HCT116 (cell line): ENCODE results near the gene CYTH2. TPM values are rescaled to one million over a fixed set of nuclear protein-coding genes. Genes with fewer than 3 reads are reported as not detected.

Experiments used
- ATAC-seq: fragments of 200-7000 bp; cut with Tn5 transposase; 2 replicates; pipeline ENCODE4 v1.9.1; 2020; ENCODE audit warnings: mild to moderate bottlenecking, moderate library complexity
- BruUV-seq: library from RNA; stranded (reverse); fragments of 400-500 nt; replicated peaks from 2 replicates; lab custom pipeline; 2021; lab: Mats Ljungman, UMichigan
- CTCF ChIA-PET: fragments of 300-600 bp; sonication (Branson Sonifier 250); formaldehyde crosslinking; loops from one replicate; lab custom pipeline; 2021; ENCODE audit warnings: antibody characterized with exemption; lab: Charles Lee
- POLR2A ChIA-PET: fragments of 300-600, 350-600 bp; sonication (Branson Sonifier 250); formaldehyde crosslinking; loops from one replicate; lab custom pipeline; 2021; ENCODE audit warnings: antibody characterized with exemption; lab: Charles Lee
- RAD21 ChIA-PET, 2 experiments: fragments of 300-600 bp; sonication (Branson Sonifier 250); formaldehyde crosslinking; loops; one replicate each; lab custom pipeline; 2023; ENCODE audit warnings: low total read pairs in 2 of 2; ENCODE audit not compliant: uncharacterized antibody in 2 of 2, unreplicated experiment in 2 of 2, low non-redundant PET in 1 of 2; lab: Charles Lee
- DNase-seq: peaks from one replicate; pipeline ENCODE4 v3.0.0-alpha.2; 2010; ENCODE audit warnings: low read depth, low spot score
- H2AFZ ChIP-seq: fragments of 200-600 bp; shearing (Covaris generic), sonication (generic); 2 replicates; pipeline ENCODE4 v1.6.1; 2017; ENCODE audit warnings: low read depth, mixed run types, mixed read lengths, antibody characterized with exemption, low read length; ENCODE audit not compliant: poor library complexity, severe bottlenecking
- H3K27ac ChIP-seq: 2 replicates; pipeline ENCODE4 v1.5.1; 2012; ENCODE audit warnings: low read depth, low read length
- H3K27me3 ChIP-seq: fragments of 200-600 bp; sonication (generic); 2 replicates; pipeline ENCODE4 v1.6.1; 2016; ENCODE audit warnings: mixed run types, low read length, mixed read lengths; ENCODE audit not compliant: insufficient read depth
- H3K36me3 ChIP-seq, 2 experiments: fragments of 200-500 bp in 1 of 2; fragments of 200-600 bp in 1 of 2; sonication (Bioruptor generic) in 1 of 2; sonication (generic) in 1 of 2; 2 replicates each; pipeline versions ENCODE4 v1.5.1 to v1.6.1; 2014 to 2016; ENCODE audit warnings: low read length in 2 of 2, inconsistent platforms in 1 of 2, mixed read lengths in 1 of 2, mixed run types in 1 of 2; ENCODE audit not compliant: insufficient read depth in 2 of 2, control insufficient read depth in 1 of 2
- H3K4me1 ChIP-seq, 2 experiments: fragments of 200-600 bp in 1 of 2; sonication (generic) in 1 of 2; 2 replicates each; pipeline versions ENCODE4 v1.5.1 to v1.6.1; 2012 to 2017; ENCODE audit warnings: low read length in 2 of 2, inconsistent platforms in 1 of 2, mild to moderate bottlenecking in 1 of 2, mixed read lengths in 1 of 2, mixed run types in 1 of 2, moderate library complexity in 1 of 2; ENCODE audit not compliant: insufficient read depth in 2 of 2, control insufficient read depth in 1 of 2
- H3K4me2 ChIP-seq: fragments of 200-600 bp; sonication (generic); 2 replicates; pipeline ENCODE4 v1.6.1; 2017; ENCODE audit warnings: mixed run types, low read length, mixed read lengths
- H3K4me3 ChIP-seq, 2 experiments: fragments of 200-600 bp in 1 of 2; sonication (generic) in 1 of 2; replicated peaks in 1 of 2; 2 replicates each; pipeline ENCODE4 v1.5.1; 2011 to 2016; ENCODE audit warnings: low read length in 2 of 2, control low read depth in 1 of 2, low read depth in 1 of 2, mild to moderate bottlenecking in 1 of 2, mixed read lengths in 1 of 2, mixed run types in 1 of 2
- H3K79me2 ChIP-seq: fragments of 200-600 bp; sonication (generic); 2 replicates; pipeline ENCODE4 v1.6.1; 2017; ENCODE audit warnings: mild to moderate bottlenecking, mixed run types, low read length, moderate library complexity, mixed read lengths; ENCODE audit not compliant: insufficient read depth
- H3K9ac ChIP-seq: fragments of 200-600 bp; sonication (generic); 2 replicates; pipeline ENCODE4 v1.6.1; 2016; ENCODE audit warnings: low read length, mixed read lengths
- H3K9me2 ChIP-seq: fragments of 200-600 bp; sonication (generic), shearing (Covaris generic); 2 replicates; pipeline ENCODE4 v1.6.1; 2017; ENCODE audit warnings: mixed run types, mild to moderate bottlenecking, moderate library complexity; ENCODE audit not compliant: insufficient read depth
- H3K9me3 ChIP-seq, 2 experiments: fragments of 200-500 bp in 1 of 2; fragments of 200-600 bp in 1 of 2; sonication (Bioruptor generic) in 1 of 2; sonication (generic) in 1 of 2; 2 replicates each; pipeline ENCODE4 v1.6.1; 2014 to 2017; ENCODE audit warnings: low read length in 2 of 2, mixed read lengths in 2 of 2, inconsistent platforms in 1 of 2, low read depth in 1 of 2, mild to moderate bottlenecking in 1 of 2, mixed run types in 1 of 2, moderate library complexity in 1 of 2; ENCODE audit not compliant: control insufficient read depth in 1 of 2, insufficient read depth in 1 of 2
- H4K20me1 ChIP-seq: fragments of 200-600 bp; sonication (generic), shearing (Covaris generic); 2 replicates; pipeline ENCODE4 v1.6.1; 2017; ENCODE audit warnings: mixed run types, mild to moderate bottlenecking, moderate library complexity; ENCODE audit not compliant: insufficient read depth
- CEBPB ChIP-seq: IDR thresholded peaks from 2 replicates; pipeline ENCODE4 v1.6.1; 2012; ENCODE audit warnings: low read depth
- JUND ChIP-seq: IDR thresholded peaks from 2 replicates; pipeline ENCODE4 v1.6.1; 2012
- RAD21 ChIP-seq: IDR thresholded peaks from 2 replicates; pipeline ENCODE4 v1.6.1; 2012; ENCODE audit warnings: low read depth, mild to moderate bottlenecking
- YY1 ChIP-seq: IDR thresholded peaks from 2 replicates; pipeline ENCODE4 v1.6.1; 2011; ENCODE audit warnings: low read length, low read depth, moderate library complexity, mild to moderate bottlenecking; ENCODE audit not compliant: insufficient replicate concordance; ENCODE audit errors: extremely low read depth
- ZBTB33 ChIP-seq: IDR thresholded peaks from 2 replicates; pipeline ENCODE4 v1.6.1; 2011; ENCODE audit warnings: mild to moderate bottlenecking, low read length, moderate library complexity; ENCODE audit not compliant: insufficient replicate concordance; ENCODE audit errors: extremely low read depth
- intact Hi-C: fragments of 100-400 bp; cut with micrococcal nuclease; formaldehyde crosslinking; loops from 2 replicates; pipeline ENCODE4 v1.10.0; 2022
- total RNA-seq: library from RNA; stranded (reverse); gene quantifications from one replicate; pipeline ENCODE4 v1.2.1, GENCODE V29; 2021; ENCODE audit not compliant: unreplicated experiment

The CYTH2 gene
- total RNA-seq, 1 experiment from 2014 or later: 75.3 TPM

- TF ChIP-seq ZBTB33: no peak
- TF ChIP-seq RAD21: no peak
- TF ChIP-seq CEBPB: no peak
These were observed 11.7 kb downstream of the CYTH2 start (continued) for GRCh38 chr19:48480558-48481500.

GRCh38 chr19:48481846-48482639 lies 12.9 kb downstream of the CYTH2 start:
- H3K4me2 ChIP-seq: no peak overlapping the region
- ATAC-seq (no peak), DNase-seq (no peak)
- peaks cover 12 to 40% of the 10 kb centered on the region in 2 experiments for H3K4me1 ChIP-seq
- H3K27ac ChIP-seq: no peak overlapping the region; the same call in 1 of the 2 replicates
- no peaks in the 10 kb centered on the region for H3K9me3 ChIP-seq
- no peaks in the 10 kb centered on the region for H3K79me2 ChIP-seq
- BruUV-seq: TSS peak; percentile 25
- ChIA-PET CTCF (no interaction called here), RAD21 (no interaction called here), POLR2A (no interaction called here)
- H3K9ac ChIP-seq: no peak overlapping the region
- no peaks in the 10 kb centered on the region for H3K27me3 ChIP-seq
- intact Hi-C loops: no loop called here
- H3K4me3 ChIP-seq: no peak overlapping the region
- H4K20me1 ChIP-seq: no peaks in the 10 kb centered on the region
- peaks cover 2 to 19% of the 10 kb centered on the region in 2 experiments; a peak in 1 of 4 replicates for H3K36me3 ChIP-seq
- TF ChIP-seq YY1 (no peak), JUND (0 out of 2 replicates have a peak, but pooled peaks have one; percentile 16)
- no peak overlapping the region for H2AFZ ChIP-seq
- no peaks in the 10 kb centered on the region for H3K9me2 ChIP-seq
